Fibroblast of villous mesenchyme (primary cell): Measurements from ENCODE around the gene CDH4. TPM values are rescaled to one million over a fixed set of nuclear protein-coding genes. Genes with fewer than 3 reads are reported as not detected.
"Not testable (repeated sequence)": the region's sequence is repeated elsewhere in the genome, so short reads cannot be mapped to it uniquely, and the experiment has no call there.

Source experiments
- DNase-seq: peaks from one replicate; pipeline ENCODE4 v3.0.0-alpha.2; 2010; ENCODE audit warnings: low read depth
- H3K4me3 ChIP-seq: 2 replicates; pipeline ENCODE4 v1.5.1; 2011; ENCODE audit warnings: low read depth, mild to moderate bottlenecking, low read length
- total RNA-seq: library from RNA; depleted of rRNA; stranded (reverse); fragments of >200 nt; gene quantifications from 2 replicates; pipeline ENCODE4 v1.2.3, GENCODE V29; 2012
- TF ChIP-seq, protein P1 (sequence below): IDR thresholded peaks from 2 replicates; pipeline ENCODE4 v1.5.1; 2012; ENCODE audit warnings: low read depth, mild to moderate bottlenecking, low read length; ENCODE audit not compliant: insufficient read depth

The CDH4 gene
- total RNA-seq, 1 donor: 1.7 TPM

DNA sequence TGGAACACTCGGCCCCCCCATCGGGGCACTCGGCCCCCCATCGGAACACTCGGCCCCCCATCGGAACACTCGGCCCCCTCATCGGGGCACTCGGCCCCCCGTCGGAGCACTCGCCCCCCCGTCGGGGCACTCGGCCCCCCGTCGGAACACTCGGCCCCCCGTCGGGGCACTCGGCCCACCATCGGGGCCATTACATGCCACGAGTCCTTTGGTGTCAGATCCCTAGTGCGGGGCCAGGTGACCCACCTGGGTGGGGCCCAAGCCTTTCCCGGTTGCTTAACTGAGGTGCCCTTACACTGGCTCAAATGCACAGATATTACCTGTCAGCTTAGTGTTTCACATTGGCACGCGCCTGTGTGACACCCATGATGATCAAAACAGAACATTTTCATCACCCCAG is 717.7 kb downstream of the CDH4 start:
- DNase-seq: no peak
- no peak overlapping the region for H3K4me3 ChIP-seq
- TF ChIP-seq, protein P1, sequence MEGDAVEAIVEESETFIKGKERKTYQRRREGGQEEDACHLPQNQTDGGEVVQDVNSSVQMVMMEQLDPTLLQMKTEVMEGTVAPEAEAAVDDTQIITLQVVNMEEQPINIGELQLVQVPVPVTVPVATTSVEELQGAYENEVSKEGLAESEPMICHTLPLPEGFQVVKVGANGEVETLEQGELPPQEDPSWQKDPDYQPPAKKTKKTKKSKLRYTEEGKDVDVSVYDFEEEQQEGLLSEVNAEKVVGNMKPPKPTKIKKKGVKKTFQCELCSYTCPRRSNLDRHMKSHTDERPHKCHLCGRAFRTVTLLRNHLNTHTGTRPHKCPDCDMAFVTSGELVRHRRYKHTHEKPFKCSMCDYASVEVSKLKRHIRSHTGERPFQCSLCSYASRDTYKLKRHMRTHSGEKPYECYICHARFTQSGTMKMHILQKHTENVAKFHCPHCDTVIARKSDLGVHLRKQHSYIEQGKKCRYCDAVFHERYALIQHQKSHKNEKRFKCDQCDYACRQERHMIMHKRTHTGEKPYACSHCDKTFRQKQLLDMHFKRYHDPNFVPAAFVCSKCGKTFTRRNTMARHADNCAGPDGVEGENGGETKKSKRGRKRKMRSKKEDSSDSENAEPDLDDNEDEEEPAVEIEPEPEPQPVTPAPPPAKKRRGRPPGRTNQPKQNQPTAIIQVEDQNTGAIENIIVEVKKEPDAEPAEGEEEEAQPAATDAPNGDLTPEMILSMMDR: no peak

DNA sequence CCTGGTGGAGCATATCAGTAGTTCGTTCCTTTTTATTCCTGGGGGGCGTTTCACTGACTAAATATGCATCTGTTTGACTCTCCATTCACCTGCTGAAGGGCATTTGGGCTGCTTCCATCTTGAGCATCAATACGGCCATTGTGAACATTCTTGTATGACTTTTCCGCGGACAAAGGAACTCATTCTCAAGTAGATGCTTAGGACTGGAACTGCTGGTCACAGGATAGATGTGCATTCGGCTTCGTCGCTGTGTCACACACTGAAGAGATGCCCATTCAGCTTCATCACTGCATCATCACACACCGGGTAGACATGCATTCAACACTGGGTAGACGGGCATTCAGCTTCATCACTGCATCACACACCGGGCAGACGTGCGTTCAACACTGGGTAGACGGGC is 718.3 kb downstream of the CDH4 start:
- TF ChIP-seq, protein P1: no peak
- no peak overlapping the region for H3K4me3 ChIP-seq
- no peak for DNase-seq

DNA sequence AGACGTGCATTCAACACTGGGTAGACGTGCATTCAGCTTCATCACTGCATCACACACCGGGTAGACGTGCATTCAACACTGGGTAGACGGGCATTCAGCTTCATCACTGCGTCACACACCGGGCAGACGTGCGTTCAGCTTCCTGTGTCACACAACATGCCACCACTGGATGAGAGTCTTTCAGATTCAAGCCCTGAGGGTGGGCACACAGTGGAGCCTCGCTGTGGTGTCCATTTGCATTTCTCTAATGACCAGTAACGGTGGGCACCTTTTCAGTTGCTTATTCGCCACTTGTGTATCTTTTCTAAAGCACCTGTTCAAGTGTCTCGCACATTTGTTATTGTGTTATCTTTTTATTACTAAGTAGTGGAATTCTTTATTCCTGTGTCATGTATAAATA is 719.5 kb downstream of the CDH4 start:
- DNase-seq, H3K4me3 ChIP-seq: not testable (repeated sequence)

- TF ChIP-seq, protein P1: no peak
- no peak for DNase-seq
- no peak overlapping the region for H3K4me3 ChIP-seq
These were observed 720.8 kb downstream of the CDH4 start for GRCh38 chr20:61972636-61973508.

- no peak overlapping the region for H3K4me3 ChIP-seq
- DNase-seq: no peak
- TF ChIP-seq, protein P1: no peak
These were observed 721.7 kb downstream of the CDH4 start for GRCh38 chr20:61973515-61974356.

DNA sequence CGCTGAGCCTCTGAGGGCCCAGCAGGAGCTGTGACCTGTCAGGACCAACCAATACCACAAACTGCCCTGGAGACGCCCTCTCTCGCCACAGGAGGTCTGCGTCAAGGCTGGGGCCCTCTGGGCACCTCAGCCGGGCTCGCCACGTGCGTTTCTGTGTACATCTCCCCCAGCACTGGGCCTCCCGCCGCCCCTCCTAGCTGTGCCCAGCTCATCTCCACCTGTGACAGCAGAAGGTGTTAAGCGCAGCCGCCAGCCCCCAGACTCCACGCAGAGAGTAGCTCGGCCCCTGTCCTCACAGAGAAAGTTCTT is 722.2 kb downstream of the CDH4 start:
- DNase-seq: no peak
- TF ChIP-seq, protein P1: no peak
- H3K4me3 ChIP-seq: no peak overlapping the region

GRCh38 chr20:61975407-61976129 is 723.5 kb downstream of the CDH4 start:
- no peak overlapping the region for H3K4me3 ChIP-seq
- no peak for DNase-seq
- TF ChIP-seq, protein P1: no peak
